Fibroblast of villous mesenchyme (primary cell): Measurements from ENCODE around the gene RXRB. TPM values are rescaled to one million over a fixed set of nuclear protein-coding genes. Genes with fewer than 3 reads are reported as not detected.
A peak's percentile ranks its signal among the peaks of the same experiment; 100 is the strongest.

ENCODE experiments used
- DNase-seq: peaks from one replicate; pipeline ENCODE4 v3.0.0-alpha.2; 2010; ENCODE audit warnings: low read depth
- H3K4me3 ChIP-seq: 2 replicates; pipeline ENCODE4 v1.5.1; 2011; ENCODE audit warnings: low read depth, mild to moderate bottlenecking, low read length
- CTCF ChIP-seq: IDR thresholded peaks from 2 replicates; pipeline ENCODE4 v1.5.1; 2012; ENCODE audit warnings: low read depth, mild to moderate bottlenecking, low read length; ENCODE audit not compliant: insufficient read depth
- total RNA-seq: library from RNA; depleted of rRNA; stranded (reverse); fragments of >200 nt; gene quantifications from 2 replicates; pipeline ENCODE4 v1.2.3, GENCODE V29; 2012

RXRB gene
- total RNA-seq, 1 donor = 22.5 TPM

- peak overlapping the region; percentile 83 for H3K4me3 ChIP-seq
- no peak for DNase-seq
- no peak for TF ChIP-seq CTCF
These were observed 6.5 kb upstream of the RXRB start for GRCh38 chr6:33206864-33207551.

- no peak for TF ChIP-seq CTCF
- H3K4me3 ChIP-seq = no peak overlapping the region
- no peak for DNase-seq
These were observed 5.8 kb upstream of the RXRB start for GRCh38 chr6:33206027-33206863.

GRCh38 chr6:33205191-33206026, 4.9 kb upstream of the RXRB start:
- peak overlapping the region; percentile 80 for H3K4me3 ChIP-seq
- DNase-seq = no peak
- TF ChIP-seq CTCF = no peak

GRCh38 chr6:33204415-33205190, 4.1 kb upstream of the RXRB start, which contains the start of gene HSD17B8:
TSS of gene HSD17B8 (plus strand) at chr6:33204655. CDS start at chr6:33204669, 14 bp downstream.
- no peak for TF ChIP-seq CTCF
- DNase-seq = peak; percentile 89
- peak within 1 kb of the TSS; percentile 80 for H3K4me3 ChIP-seq

- DNase-seq = no peak
- no peak overlapping the region for H3K4me3 ChIP-seq
- TF ChIP-seq CTCF = no peak
These were observed 3.6 kb upstream of the RXRB start for GRCh38 chr6:33204165-33204414.
